IMR-90 (cell line): ENCODE data around the gene FAM20C. TPM values are rescaled to one million over a fixed set of nuclear protein-coding genes. Genes with fewer than 3 reads are reported as not detected.

Experiments
- ATAC-seq: fragments of 200-7000 bp; cut with Tn5 transposase; 2 replicates; pipeline ENCODE4 v1.9.1; 2020; ENCODE audit warnings: low read depth, mild to moderate bottlenecking, moderate library complexity
- BruUV-seq: library from RNA; stranded (reverse); fragments of 400-500 nt; replicated peaks from 2 replicates; lab custom pipeline; 2021; lab: Mats Ljungman, UMichigan
- CTCF ChIA-PET: fragments of 300-600 bp; formaldehyde crosslinking; extraction: SDS; loops from one replicate; lab custom pipeline; 2021; ENCODE audit warnings: antibody characterized with exemption; lab: Yijun Ruan, JAX
- POLR2A ChIA-PET: fragments of 300-600 bp; sonication (Branson Sonifier 250); formaldehyde crosslinking; loops from one replicate; lab custom pipeline; 2022; ENCODE audit warnings: antibody characterized with exemption; ENCODE audit not compliant: unreplicated experiment; lab: Charles Lee
- DNase-seq: peaks from one replicate; pipeline ENCODE4 v3.0.0; 2013
- H2AFZ ChIP-seq: replicated peaks from 2 replicates; pipeline ENCODE3; 2013; ENCODE audit warnings: low read length, mild to moderate bottlenecking; ENCODE audit not compliant: poor library complexity
- H2AK5ac ChIP-seq: 2 replicates; pipeline ENCODE4 v1.6.1; 2013; ENCODE audit warnings: low read depth, low read length, inconsistent platforms
- H2AK9ac ChIP-seq: replicated peaks from 2 replicates; pipeline ENCODE3; 2013; ENCODE audit warnings: mild to moderate bottlenecking, low read depth, low read length, moderate library complexity; ENCODE audit not compliant: poor library complexity
- H2BK120ac ChIP-seq: 2 replicates; pipeline ENCODE4 v1.6.1; 2013; ENCODE audit warnings: low read depth, low read length, inconsistent platforms
- H2BK15ac ChIP-seq: 3 replicates; pipeline ENCODE4 v1.6.1; 2013; ENCODE audit warnings: low read depth, low read length, inconsistent platforms
- H2BK20ac ChIP-seq: 2 replicates; pipeline ENCODE4 v1.6.1; 2013; ENCODE audit warnings: low read depth, mild to moderate bottlenecking, inconsistent platforms, low read length, moderate library complexity
- H2BK5ac ChIP-seq: 2 replicates; pipeline ENCODE4 v1.6.1; 2013; ENCODE audit warnings: mild to moderate bottlenecking, low read depth, low read length, inconsistent platforms; ENCODE audit not compliant: poor library complexity, severe bottlenecking
- H3K14ac ChIP-seq: replicated peaks from 2 replicates; pipeline ENCODE4 v1.6.1; 2013; ENCODE audit warnings: low read depth, low read length, inconsistent platforms
- H3K18ac ChIP-seq: 2 replicates; pipeline ENCODE4 v1.6.1; 2013; ENCODE audit warnings: low read depth, low read length, control low read depth
- H3K23ac ChIP-seq: 2 replicates; pipeline ENCODE4 v1.6.1; 2013; ENCODE audit warnings: low read depth, low read length, inconsistent platforms
- H3K27ac ChIP-seq: 2 replicates; pipeline ENCODE4 v1.5.1; 2013; ENCODE audit warnings: mild to moderate bottlenecking, control low read depth, low read length; ENCODE audit not compliant: insufficient read depth
- H3K27me3 ChIP-seq: 2 replicates; pipeline ENCODE4 v1.6.1; 2013; ENCODE audit warnings: low read length; ENCODE audit not compliant: control insufficient read depth, insufficient read depth
- H3K36me3 ChIP-seq: 2 replicates; pipeline ENCODE4 v1.6.1; 2013; ENCODE audit warnings: low read length, mixed read lengths; ENCODE audit not compliant: control insufficient read depth, insufficient read depth
- H3K4ac ChIP-seq: 2 replicates; pipeline ENCODE4 v1.6.1; 2013; ENCODE audit warnings: low read depth, low read length, inconsistent platforms
- H3K4me1 ChIP-seq: 2 replicates; pipeline ENCODE4 v1.6.1; 2013; ENCODE audit warnings: low read length, mixed read lengths; ENCODE audit not compliant: control insufficient read depth, insufficient read depth
- H3K4me2 ChIP-seq: 2 replicates; pipeline ENCODE4 v1.6.1; 2013; ENCODE audit warnings: low read depth, mild to moderate bottlenecking, control low read depth, low read length, moderate library complexity
- H3K4me3 ChIP-seq: 2 replicates; pipeline ENCODE4 v1.5.1; 2013; ENCODE audit warnings: low read depth, mild to moderate bottlenecking, control low read depth, low read length, moderate library complexity; ENCODE audit not compliant: insufficient read depth
- H3K56ac ChIP-seq: 2 replicates; pipeline ENCODE4 v1.6.1; 2013; ENCODE audit warnings: low read length, inconsistent platforms; ENCODE audit not compliant: insufficient read depth; ENCODE audit errors: extremely low read depth
- H3K79me1 ChIP-seq, 2 experiments: 2 replicates each; pipeline ENCODE4 v1.6.1; 2013; ENCODE audit warnings: low read length in 2 of 2, inconsistent platforms in 1 of 2, low read depth in 1 of 2
- H3K9ac ChIP-seq: 2 replicates; pipeline ENCODE4 v1.6.1; 2013; ENCODE audit warnings: low read depth, low read length, control low read depth
- H3K9me1 ChIP-seq: 2 replicates; pipeline ENCODE4 v1.6.1; 2013; ENCODE audit warnings: low read length, inconsistent platforms; ENCODE audit not compliant: insufficient read depth
- H3K9me3 ChIP-seq: 2 replicates; pipeline ENCODE4 v1.6.1; 2013; ENCODE audit warnings: low read length; ENCODE audit not compliant: control insufficient read depth, insufficient read depth
- H4K20me1 ChIP-seq: 2 replicates; pipeline ENCODE4 v1.6.1; 2013; ENCODE audit warnings: low read length, inconsistent platforms; ENCODE audit not compliant: insufficient read depth
- H4K5ac ChIP-seq: 2 replicates; pipeline ENCODE4 v1.6.1; 2013; ENCODE audit warnings: mild to moderate bottlenecking, low read depth, low read length, control low read depth
- H4K8ac ChIP-seq, 2 experiments: 2 replicates each; pipeline ENCODE4 v1.6.1; 2013; ENCODE audit warnings: low read depth in 2 of 2, low read length in 2 of 2, control low read depth in 1 of 2, inconsistent platforms in 1 of 2
- H4K91ac ChIP-seq: 2 replicates; pipeline ENCODE4 v1.6.1; 2013; ENCODE audit warnings: low read depth, low read length, inconsistent platforms; ENCODE audit not compliant: insufficient read depth
- BHLHE40 ChIP-seq: fragments of 150-350 bp; IDR thresholded peaks from 2 replicates; pipeline ENCODE4 v1.6.1; 2016; ENCODE audit warnings: mild to moderate bottlenecking, low read depth, low read length
- CEBPB ChIP-seq: IDR thresholded peaks from 2 replicates; pipeline ENCODE4 v1.6.1; 2012; ENCODE audit warnings: low read depth, low read length, improper control_type of control experiment
- CHD1 ChIP-seq: IDR thresholded peaks from 2 replicates; pipeline ENCODE4 v1.6.1; 2012; ENCODE audit warnings: low read depth, low read length, improper control_type of control experiment
- ELK1 ChIP-seq: fragments of 150-350 bp; IDR thresholded peaks from 2 replicates; pipeline ENCODE4 v1.6.1; 2016; ENCODE audit warnings: low read depth, mild to moderate bottlenecking, low read length, moderate library complexity, borderline replicate concordance
- FOS ChIP-seq: fragments of 150-350 bp; IDR thresholded peaks from 2 replicates; pipeline ENCODE4 v1.6.1; 2016; ENCODE audit warnings: low read depth, low read length
- MAZ ChIP-seq: IDR thresholded peaks from 2 replicates; pipeline ENCODE4 v1.6.1; 2012; ENCODE audit warnings: low read depth, mild to moderate bottlenecking, low read length, improper control_type of control experiment, moderate library complexity, borderline replicate concordance
- MXI1 ChIP-seq: IDR thresholded peaks from 2 replicates; pipeline ENCODE4 v1.6.1; 2012; ENCODE audit warnings: low read depth, mild to moderate bottlenecking, low read length, moderate library complexity, borderline replicate concordance
- NFE2L2 ChIP-seq: fragments of 150-350 bp; IDR thresholded peaks from 2 replicates; pipeline ENCODE4 v1.6.1; 2016; ENCODE audit warnings: low read depth, mild to moderate bottlenecking, low read length
- POLR2A ChIP-seq: IDR thresholded peaks from 2 replicates; pipeline ENCODE4 v1.6.1; 2012; ENCODE audit warnings: mild to moderate bottlenecking, low read depth, low read length
- RAD21 ChIP-seq: IDR thresholded peaks from 2 replicates; pipeline ENCODE4 v1.6.1; 2012; ENCODE audit warnings: low read length, improper control_type of control experiment
- RCOR1 ChIP-seq: IDR thresholded peaks from 2 replicates; pipeline ENCODE4 v1.6.1; 2012; ENCODE audit warnings: mild to moderate bottlenecking, low read length, improper control_type of control experiment; ENCODE audit not compliant: insufficient replicate concordance
- SMC3 ChIP-seq: fragments of 150-350 bp; IDR thresholded peaks from 2 replicates; pipeline ENCODE4 v1.6.1; 2016; ENCODE audit warnings: low read depth, mild to moderate bottlenecking, antibody characterized with exemption, low read length, moderate library complexity
- USF2 ChIP-seq: fragments of 150-350 bp; IDR thresholded peaks from 2 replicates; pipeline ENCODE4 v1.6.1; 2017; ENCODE audit warnings: mild to moderate bottlenecking, antibody characterized with exemption, low read length, low read depth
- WGBS, 2 experiments: methylation state at CpG; one replicate each; pipeline versions ENCODE4 v1.1.5 to v1.1.7; 2013; ENCODE audit warnings: missing lambda C conversion rate in 2 of 2; ENCODE audit not compliant: insufficient read length in 1 of 2; ENCODE audit errors: extremely low coverage in 2 of 2; 5-methylcytosine and 5-hydroxymethylcytosine counted together
- dilution Hi-C: fragments of 300-500 bp; cut with HindIII; formaldehyde crosslinking; loops from one replicate; pipeline ENCODE4 v1.14.3; 2018; ENCODE audit warnings: low sequenced_read_pairs; ENCODE audit not compliant: unreplicated experiment
- in situ Hi-C: fragments of 300-500 bp; cut with MboI; formaldehyde crosslinking; loops from 3 replicates; pipeline ENCODE4 v1.14.3; 2019; ENCODE audit warnings: low sequenced_read_pairs, inconsistent platforms, mixed read lengths
- intact Hi-C: fragments of 100-400 bp; cut with micrococcal nuclease; formaldehyde crosslinking; loops from 2 replicates; pipeline ENCODE4 v1.10.0; 2022
- polyA plus RNA-seq, 3 experiments: library from polyadenylated mRNA; depleted of rRNA; stranded (reverse); fragments of >200 nt; gene quantifications; 2 replicates each; pipeline ENCODE4 v1.2.3, GENCODE V29; 2012; ENCODE audit warnings: low replicate concordance in 1 of 3
- total RNA-seq: library from RNA; depleted of rRNA; stranded (reverse); fragments of >200 nt; gene quantifications from 2 replicates; pipeline ENCODE4 v1.2.3, GENCODE V29; 2012

FAM20C gene
- total and polyA plus RNA-seq, 2 of the 4 experiments (the other 2 are of a cell fraction): 7.7 to 36.6 TPM

GRCh38 chr7:143145-143751 is 49.1 kb upstream of the FAM20C start (continued):
- no peak for TF ChIP-seq BHLHE40
- TF ChIP-seq NFE2L2: no peak

GRCh38 chr7:143811-144453 is 48.4 kb upstream of the FAM20C start:
- CTCF ChIA-PET: no interaction called here
- Histone ChIP-seq H2BK20ac (no peak overlapping the region), H2AFZ (no peak overlapping the region), H3K79me1 (no peaks in the 10 kb centered on the region), H4K8ac (no peak overlapping the region), H2AK5ac (no peak overlapping the region), H3K14ac (no peak overlapping the region), H4K20me1 (no peaks in the 10 kb centered on the region), H3K18ac (no peak overlapping the region), H3K56ac (no peak overlapping the region), H3K23ac (no peak overlapping the region), H3K36me3 (no peaks in the 10 kb centered on the region), H2AK9ac (no peak overlapping the region), H4K5ac (no peak overlapping the region), H3K9me1 (no peaks in the 10 kb centered on the region), H3K27me3 (peaks cover 6% of the 10 kb centered on the region), H3K4ac (no peak overlapping the region), H2BK5ac (no peak overlapping the region), H3K4me2 (no peak overlapping the region), H3K4me1 (no peaks in the 10 kb centered on the region), H2BK15ac (no peak overlapping the region), H3K9ac (no peak overlapping the region), H3K27ac (no peak overlapping the region), H3K4me3 (no peak overlapping the region), H3K9me3 (no peaks in the 10 kb centered on the region), H4K91ac (no peak overlapping the region), H2BK120ac (no peak overlapping the region)
- dilution Hi-C loops (no loop called here), in situ Hi-C loops (no loop called here), intact Hi-C loops (no loop called here)
- DNase-seq (no peak), ATAC-seq (no peak)
- BruUV-seq: no TSS peak
- WGBS, 2 experiments: 100% methylated on average over 1 of the region's 12 CpGs; no CpG with 5 or more reads in 1 of the 2 experiments
- POLR2A ChIA-PET: no interaction called here
- TF ChIP-seq FOS (no peak), RCOR1 (no peak), MAZ (no peak), CEBPB (no peak), SMC3 (no peak), CHD1 (no peak), RAD21 (no peak), BHLHE40 (no peak), POLR2A (no peak), MXI1 (no peak), ELK1 (no peak), USF2 (no peak)
